Prostate gland (tissue), 2 donors: ENCODE results near the gene TACR2. TPM values are rescaled to one million over a fixed set of nuclear protein-coding genes. Genes with fewer than 3 reads are reported as not detected.
A peak's percentile ranks its signal among the peaks of the same experiment; 100 is the strongest.
"Not testable (repeated sequence)": the region's sequence is repeated elsewhere in the genome, so short reads cannot be mapped to it uniquely, and the experiment has no call there.

Source experiments
- DNase-seq: peaks from one replicate; pipeline ENCODE4 v3.0.0-alpha.2; 2019; ENCODE audit warnings: low spot score
- H3K27ac ChIP-seq, 2 donors: fragments of 200-600 bp; sonication (generic); 2 replicates each; pipeline ENCODE4 v1.5.1; 2017 to 2019
- H3K27me3 ChIP-seq: fragments of 200-600 bp; sonication (generic); replicated peaks from 2 replicates; pipeline ENCODE4 v1.5.1; 2019; ENCODE audit not compliant: insufficient read depth
- H3K36me3 ChIP-seq, 2 donors: fragments of 200-600 bp; sonication (generic); 1 replicate in 1 of 2; 2 replicates in 1 of 2; pipeline versions ENCODE4 v1.5.1 to v1.8.1; 2017 to 2019
- H3K4me1 ChIP-seq: fragments of 200-600 bp; sonication (generic); replicated peaks from 2 replicates; pipeline ENCODE4 v1.5.1; 2019
- H3K4me3 ChIP-seq, 2 donors: fragments of 200-600 bp; sonication (generic); 2 replicates each; pipeline ENCODE4 v1.5.1; 2017 to 2019
- H3K9me3 ChIP-seq: fragments of 200-600 bp; sonication (generic); 2 replicates; pipeline ENCODE4 v1.5.1; 2017
- POLR2A ChIP-seq: fragments of 450-650 bp; IDR thresholded peaks from one replicate; pipeline ENCODE4 v1.6.1; 2016; ENCODE audit warnings: antibody characterized with exemption, mild to moderate bottlenecking
- POLR2AphosphoS5 ChIP-seq: sonication (generic); formaldehyde crosslinking; IDR thresholded peaks from one replicate; pipeline ENCODE4 v1.6.1; 2017; ENCODE audit warnings: antibody characterized with exemption
- WGBS: methylation state at CpG from one replicate; pipeline ENCODE4 v1.1.5; 2018; 5-methylcytosine and 5-hydroxymethylcytosine counted together
- intact Hi-C: fragments of 100-400 bp; cut with DNase I; formaldehyde crosslinking; loops from one replicate; pipeline ENCODE4 v1.14.2; 2022
- total RNA-seq, 2 donors: library from RNA; depleted of rRNA; stranded (reverse); fragments of >200 nt; gene quantifications; one replicate each; pipeline ENCODE4 v1.1.0, GENCODE V29; 2016
- TF ChIP-seq, protein P1 (sequence below), 4 experiments: fragments of 200-600 bp in 2 of 4; fragments of 450-650 bp in 2 of 4; sonication (generic) in 2 of 4; IDR thresholded peaks; 1 replicate in 3 of 4; 2 replicates in 1 of 4; pipeline ENCODE4 v1.5.1; 2016 to 2019; ENCODE audit warnings: antibody characterized with exemption in 4 of 4, mild to moderate bottlenecking in 2 of 4, moderate library complexity in 2 of 4

Gene TACR2
- total RNA-seq, 2 donors from 2014 or later: 0.77 to 2.4 TPM

DNA sequence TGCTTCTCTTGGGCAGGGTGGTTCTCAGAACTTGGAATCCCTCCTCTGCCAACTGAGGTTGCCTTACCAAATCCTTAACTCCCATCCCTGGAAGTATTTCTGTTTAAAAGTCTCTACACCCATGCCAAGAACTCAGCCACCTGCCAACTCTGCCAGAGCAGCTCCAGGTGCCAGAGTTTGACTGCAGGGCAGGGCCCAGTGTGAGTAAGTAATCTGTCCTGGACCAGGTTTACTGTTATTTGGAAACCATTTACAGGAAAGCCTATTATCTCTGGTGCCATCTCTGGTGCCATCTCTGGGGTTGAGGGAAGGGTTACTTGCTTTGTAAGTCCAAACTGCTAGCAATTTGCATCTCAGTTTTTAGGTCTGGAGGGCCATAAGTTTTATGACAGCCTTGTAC lies 37.1 kb upstream of the TACR2 start:
- Histone ChIP-seq H3K4me1 (peaks cover 6% of the 10 kb centered on the region), H3K27me3 (no peaks in the 10 kb centered on the region), H3K4me3 (no peak overlapping the region), H3K36me3 (no peaks in the 10 kb centered on the region), H3K9me3 (no peaks in the 10 kb centered on the region), H3K27ac (peak overlapping the region; percentile 49 to 51)
- TF ChIP-seq POLR2A (no peak), POLR2AphosphoS5 (peak; percentile 69)
- TF ChIP-seq, protein P1, sequence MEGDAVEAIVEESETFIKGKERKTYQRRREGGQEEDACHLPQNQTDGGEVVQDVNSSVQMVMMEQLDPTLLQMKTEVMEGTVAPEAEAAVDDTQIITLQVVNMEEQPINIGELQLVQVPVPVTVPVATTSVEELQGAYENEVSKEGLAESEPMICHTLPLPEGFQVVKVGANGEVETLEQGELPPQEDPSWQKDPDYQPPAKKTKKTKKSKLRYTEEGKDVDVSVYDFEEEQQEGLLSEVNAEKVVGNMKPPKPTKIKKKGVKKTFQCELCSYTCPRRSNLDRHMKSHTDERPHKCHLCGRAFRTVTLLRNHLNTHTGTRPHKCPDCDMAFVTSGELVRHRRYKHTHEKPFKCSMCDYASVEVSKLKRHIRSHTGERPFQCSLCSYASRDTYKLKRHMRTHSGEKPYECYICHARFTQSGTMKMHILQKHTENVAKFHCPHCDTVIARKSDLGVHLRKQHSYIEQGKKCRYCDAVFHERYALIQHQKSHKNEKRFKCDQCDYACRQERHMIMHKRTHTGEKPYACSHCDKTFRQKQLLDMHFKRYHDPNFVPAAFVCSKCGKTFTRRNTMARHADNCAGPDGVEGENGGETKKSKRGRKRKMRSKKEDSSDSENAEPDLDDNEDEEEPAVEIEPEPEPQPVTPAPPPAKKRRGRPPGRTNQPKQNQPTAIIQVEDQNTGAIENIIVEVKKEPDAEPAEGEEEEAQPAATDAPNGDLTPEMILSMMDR (IDR thresholded peaks at IDR 0.05): no peak
- intact Hi-C loops: loop anchor here (5.0 kb wide), 1 partner anchor 34 kb away; no protein-coding TSS in a partner anchor
- DNase-seq: peak; percentile 77

DNA sequence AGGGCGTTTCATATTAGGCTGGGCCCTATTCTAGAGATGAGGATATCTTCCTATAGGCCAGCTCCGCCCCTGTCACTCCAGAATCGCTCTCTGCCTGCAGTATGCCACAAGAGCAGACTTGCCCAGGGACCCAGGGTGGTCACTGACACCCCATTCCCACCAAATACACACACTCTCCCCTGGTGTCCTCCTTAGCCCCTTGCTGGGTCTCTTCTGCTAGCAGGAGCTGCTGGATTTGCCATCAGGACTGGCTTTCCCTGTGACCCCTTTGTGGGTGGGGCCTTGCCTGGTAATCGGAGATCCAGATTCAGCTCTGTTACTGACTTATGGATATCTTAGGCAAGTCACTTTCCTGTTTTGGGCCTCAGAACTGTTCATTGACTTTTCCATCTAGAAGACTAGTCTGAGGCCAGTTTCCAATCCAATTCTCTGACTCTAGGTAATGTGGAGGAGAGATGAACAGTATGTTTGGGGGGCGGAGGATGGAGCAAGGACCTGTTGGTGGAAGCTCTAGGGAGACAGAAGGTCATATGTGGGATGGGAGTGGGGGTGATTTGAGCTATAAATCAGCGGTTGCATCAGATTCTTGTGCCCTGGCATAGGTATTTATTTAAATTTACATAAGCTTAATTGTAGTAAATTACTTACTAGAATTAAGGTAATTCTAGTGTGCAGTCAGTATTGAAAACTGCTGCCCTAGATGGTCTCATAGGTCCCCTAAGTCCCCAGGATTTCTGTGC lies 36.1 kb upstream of the TACR2 start:
- Histone ChIP-seq H3K36me3 (no peaks in the 10 kb centered on the region), H3K27ac (peak overlapping the region; percentile 49 to 51), H3K27me3 (no peaks in the 10 kb centered on the region), H3K4me1 (peaks cover 6% of the 10 kb centered on the region), H3K4me3 (no peak overlapping the region), H3K9me3 (no peaks in the 10 kb centered on the region)
- no peak for DNase-seq
- intact Hi-C loops: loop anchor here (5.0 kb wide), 1 partner anchor 34 kb away; no protein-coding TSS in a partner anchor
- 79% methylated on average over 6 of the region's 6 CpGs for WGBS
- no peak for TF ChIP-seq POLR2AphosphoS5
- TF ChIP-seq POLR2A: no peak
- TF ChIP-seq, protein P1 (IDR thresholded peaks at IDR 0.05): no peak

DNA sequence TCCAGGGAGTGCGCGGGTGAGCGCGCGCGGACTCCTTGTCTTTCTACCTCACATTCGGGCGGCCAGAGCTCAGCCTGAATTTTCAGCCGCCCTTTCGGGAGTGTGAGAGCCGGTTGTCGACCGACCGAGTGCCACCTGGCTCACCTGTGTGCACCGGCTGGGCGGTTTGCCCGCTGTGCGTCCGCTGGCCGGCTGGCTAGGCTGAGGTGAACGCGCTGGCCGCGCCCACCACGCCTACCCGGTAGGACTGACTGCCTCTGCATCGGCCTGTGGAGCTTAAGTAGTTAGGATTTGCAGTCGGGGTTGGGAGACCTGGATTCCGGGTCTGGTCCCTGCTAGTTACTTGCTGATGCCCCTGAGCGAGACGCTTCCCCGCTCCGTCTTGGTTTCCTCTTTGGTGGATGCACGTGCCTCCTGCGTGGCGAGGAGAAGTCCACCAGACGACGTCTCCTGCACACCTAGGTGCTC lies 35.1 kb upstream of the TACR2 start:
- Histone ChIP-seq H3K9me3 (no peaks in the 10 kb centered on the region), H3K36me3 (no peaks in the 10 kb centered on the region), H3K27me3 (no peaks in the 10 kb centered on the region), H3K27ac (peak overlapping the region; percentile 84 to 88), H3K4me1 (peaks cover 6% of the 10 kb centered on the region), H3K4me3 (peak overlapping the region; percentile 60 to 73)
- TF ChIP-seq POLR2A (no peak), POLR2AphosphoS5 (no peak)
- TF ChIP-seq, protein P1 (IDR thresholded peaks at IDR 0.05): no peak
- WGBS: 9% methylated on average over 38 of the region's 38 CpGs
- intact Hi-C loops: loop anchor here (2.0 to 5.0 kb wide), 2 partner anchors 35 to 55 kb away; no protein-coding TSS in a partner anchor
- DNase-seq: peak; percentile 51

DNA sequence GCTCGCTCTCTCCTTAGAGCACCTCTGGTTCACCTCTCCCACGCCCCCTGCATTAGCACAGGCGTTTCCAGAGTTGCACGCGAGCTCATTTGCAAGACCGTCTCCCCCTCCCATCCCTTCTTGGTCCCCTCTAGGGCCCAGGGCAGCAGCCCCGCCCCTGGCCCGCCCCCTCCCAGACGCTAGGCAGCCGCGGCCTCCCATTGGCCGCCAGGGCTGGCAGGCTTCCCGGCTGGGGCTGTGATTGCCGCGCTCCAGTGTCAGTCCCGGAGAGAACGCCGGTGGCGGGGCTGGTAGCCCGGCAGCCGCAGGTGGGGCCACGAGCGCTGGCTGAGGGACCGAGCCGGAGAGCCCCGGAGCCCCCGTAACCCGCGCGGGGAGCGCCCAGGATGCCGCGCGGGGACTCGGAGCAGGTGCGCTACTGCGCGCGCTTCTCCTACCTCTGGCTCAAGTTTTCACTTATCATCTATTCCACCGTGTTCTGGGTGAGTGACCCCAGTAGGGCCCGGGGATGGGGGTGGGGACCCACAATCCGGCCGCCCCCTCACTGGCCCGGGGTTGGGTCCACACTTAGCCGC lies 34.6 kb upstream of the TACR2 start, which contains the start of gene TSPAN15:
TSS of gene TSPAN15 (plus strand) at position 257 of the 575 bp plus-strand sequence. CDS start at position 387, 130 bp downstream.
- peak; percentile 83 for TF ChIP-seq POLR2AphosphoS5
- TF ChIP-seq POLR2A: peak; percentile 85
- TF ChIP-seq, protein P1 (IDR thresholded peaks at IDR 0.05): peak in 2 of 4 experiments; percentile 31 to 61
- Histone ChIP-seq H3K27me3 (no peaks in the 10 kb centered on the region), H3K36me3 (no peaks in the 10 kb centered on the region), H3K4me1 (peaks cover 6% of the 10 kb centered on the region), H3K4me3 (peak within 1 kb of the TSS; percentile 60 to 73), H3K9me3 (no peaks in the 10 kb centered on the region), H3K27ac (peak within 1 kb of the TSS; percentile 84 to 88)
- peak; percentile 92 for DNase-seq
- WGBS: 1% methylated on average over 44 of the region's 45 CpGs
- intact Hi-C loops: loop anchor here (2.0 to 5.0 kb wide), 2 partner anchors 36 to 56 kb away; no protein-coding TSS in a partner anchor

DNA sequence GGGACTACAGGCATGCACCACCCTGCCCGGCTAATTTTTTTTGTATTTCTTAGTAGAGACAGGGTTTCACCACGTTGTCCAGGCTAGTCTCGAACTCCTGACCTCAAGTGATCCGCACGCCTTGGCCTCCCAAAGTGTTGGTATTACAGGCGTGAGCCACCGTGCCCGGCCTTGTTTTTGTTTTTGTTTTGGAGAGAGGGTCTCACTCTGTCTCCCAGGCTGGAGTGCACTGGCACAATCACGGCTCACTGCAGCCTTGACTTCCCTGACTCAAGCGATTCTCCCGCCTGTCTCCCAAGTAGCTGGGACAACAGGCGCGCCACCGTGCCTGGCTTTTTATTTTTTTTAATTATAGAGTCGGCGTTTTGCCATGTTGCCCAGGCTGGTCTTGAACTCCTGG lies 33.7 kb upstream of the TACR2 start:
- H3K36me3 ChIP-seq, DNase-seq, H3K27me3 ChIP-seq, H3K4me3 ChIP-seq, H3K9me3 ChIP-seq, H3K4me1 ChIP-seq: not testable (repeated sequence)
- peak overlapping the region; percentile 41 to 84 for H3K27ac ChIP-seq
- intact Hi-C loops: loop anchor here (2.0 to 5.0 kb wide), 2 partner anchors 37 to 56 kb away; no protein-coding TSS in a partner anchor
- WGBS: 87% methylated on average over 16 of the region's 16 CpGs
